Embryonic facial prominence (tissue), 1 donor: ENCODE data around the gene ME2.
"Not testable (repeated sequence)": the region's sequence is repeated elsewhere in the genome, so short reads cannot be mapped to it uniquely, and the experiment has no call there.

ENCODE experiments used
- DNase-seq: peaks from one replicate; pipeline ENCODE4 v3.0.0-alpha.2; 2016; ENCODE audit errors: extremely low spot score

The ME2 gene

DNA sequence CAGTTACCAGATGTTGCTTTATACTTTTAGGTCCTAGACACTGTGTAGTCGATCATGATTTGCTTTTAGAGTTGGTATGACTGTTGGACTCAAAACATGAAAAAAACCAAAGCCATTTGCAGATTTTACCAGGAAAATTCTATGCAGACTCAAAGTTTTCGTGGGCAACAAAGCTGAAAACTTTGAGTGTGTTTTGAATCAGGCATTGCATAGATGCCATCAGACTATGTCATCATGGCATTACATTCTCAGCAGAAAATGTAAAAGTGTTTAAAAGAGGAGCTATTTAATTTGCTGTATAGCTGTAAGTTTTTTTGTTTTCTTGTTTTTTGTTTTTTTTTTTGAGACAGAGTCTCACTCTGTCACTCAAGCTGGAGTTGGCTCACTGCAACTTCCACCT, 45.5 kb downstream of the ME2 start:
- no peak for DNase-seq

DNA sequence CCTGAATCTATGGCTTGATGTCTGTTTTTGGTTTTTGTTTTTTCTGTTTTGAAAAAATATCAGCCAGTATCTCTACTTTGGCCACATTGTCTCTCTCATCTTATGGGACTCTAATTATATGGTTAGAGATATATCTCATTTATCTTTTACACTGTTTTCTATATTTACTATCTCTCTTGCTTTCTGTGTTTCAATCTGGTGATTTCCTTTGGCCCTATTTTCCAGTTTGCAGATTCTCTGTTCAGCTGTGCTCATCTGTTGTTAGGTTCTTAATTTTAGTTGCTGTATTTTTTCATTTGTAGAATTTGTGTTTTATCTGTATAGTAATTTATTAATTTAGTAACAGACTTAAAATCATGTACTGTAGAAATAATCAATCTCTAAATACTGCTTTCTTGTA, 47.6 kb downstream of the ME2 start:
- no peak for DNase-seq

DNA sequence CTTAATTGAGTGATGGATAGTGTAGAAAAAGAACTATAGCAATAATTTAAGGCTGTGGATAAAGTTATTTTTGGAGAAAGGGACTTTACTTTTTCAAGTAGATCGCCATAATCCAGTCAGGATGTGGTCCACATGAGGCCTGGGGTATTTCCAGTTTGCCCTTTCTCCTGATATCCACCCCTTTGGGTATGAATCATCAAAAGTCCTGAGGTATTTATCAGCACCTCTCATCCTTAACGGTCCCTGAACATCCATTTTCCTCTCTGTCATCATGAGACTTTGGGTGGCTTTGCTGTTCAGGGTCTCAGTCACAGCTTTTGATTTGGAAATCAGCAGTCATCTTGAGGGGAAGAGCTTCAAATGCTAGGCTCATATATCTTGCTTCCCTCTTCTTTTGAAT, 49.6 kb downstream of the ME2 start:
- DNase-seq, result no peak

DNA sequence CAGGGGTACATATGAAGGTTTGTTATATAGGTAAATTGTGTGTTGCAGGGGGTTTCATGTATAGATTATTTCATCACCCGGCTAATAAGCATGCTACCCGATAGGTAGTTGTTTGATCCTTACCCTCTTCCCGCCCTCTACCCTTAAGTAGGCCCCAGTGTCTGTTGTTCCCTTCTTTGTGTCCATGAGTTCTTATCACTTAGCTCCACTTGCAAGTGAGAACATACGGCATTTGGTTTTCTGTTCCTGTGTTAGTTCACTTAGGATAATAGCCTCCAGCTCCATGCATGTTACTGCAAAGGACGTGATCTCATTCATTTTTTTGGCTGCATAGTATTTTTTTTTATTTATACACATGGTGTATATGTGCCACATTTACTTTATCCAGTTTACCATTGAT, 54.8 kb downstream of the ME2 start:
- no peak for DNase-seq

DNA sequence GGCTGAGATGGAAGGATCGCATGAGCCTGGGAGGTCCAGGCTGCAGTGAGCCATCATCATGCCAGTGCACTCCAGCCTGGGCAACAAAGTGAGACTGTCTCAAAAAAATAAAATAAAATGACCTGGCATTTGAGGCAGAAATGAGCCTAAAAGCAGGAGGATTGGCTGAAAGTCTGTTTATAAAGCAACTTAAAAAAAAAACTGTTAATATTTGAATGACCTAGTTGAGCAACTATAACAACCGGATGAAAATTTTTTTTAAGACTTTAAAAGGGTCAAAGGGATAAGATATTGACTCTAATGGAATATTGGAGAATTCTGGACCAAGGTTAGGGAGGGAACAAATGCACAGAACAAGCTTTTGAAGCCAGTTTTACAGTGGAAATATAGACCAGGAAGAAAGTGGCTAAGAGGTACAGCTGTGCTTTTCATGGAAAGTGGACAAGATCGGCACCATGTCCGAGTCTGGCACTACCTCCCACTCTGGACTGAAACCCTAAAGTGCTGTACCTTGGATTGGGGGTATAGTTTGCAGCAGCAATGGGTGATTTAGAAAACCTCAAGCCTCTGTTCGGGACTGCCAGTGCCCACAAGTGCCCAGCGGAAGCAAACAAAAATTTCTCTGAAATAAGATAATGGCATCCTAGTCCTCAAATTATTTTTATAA, 55.8 kb downstream of the ME2 start:
- no peak for DNase-seq

DNA sequence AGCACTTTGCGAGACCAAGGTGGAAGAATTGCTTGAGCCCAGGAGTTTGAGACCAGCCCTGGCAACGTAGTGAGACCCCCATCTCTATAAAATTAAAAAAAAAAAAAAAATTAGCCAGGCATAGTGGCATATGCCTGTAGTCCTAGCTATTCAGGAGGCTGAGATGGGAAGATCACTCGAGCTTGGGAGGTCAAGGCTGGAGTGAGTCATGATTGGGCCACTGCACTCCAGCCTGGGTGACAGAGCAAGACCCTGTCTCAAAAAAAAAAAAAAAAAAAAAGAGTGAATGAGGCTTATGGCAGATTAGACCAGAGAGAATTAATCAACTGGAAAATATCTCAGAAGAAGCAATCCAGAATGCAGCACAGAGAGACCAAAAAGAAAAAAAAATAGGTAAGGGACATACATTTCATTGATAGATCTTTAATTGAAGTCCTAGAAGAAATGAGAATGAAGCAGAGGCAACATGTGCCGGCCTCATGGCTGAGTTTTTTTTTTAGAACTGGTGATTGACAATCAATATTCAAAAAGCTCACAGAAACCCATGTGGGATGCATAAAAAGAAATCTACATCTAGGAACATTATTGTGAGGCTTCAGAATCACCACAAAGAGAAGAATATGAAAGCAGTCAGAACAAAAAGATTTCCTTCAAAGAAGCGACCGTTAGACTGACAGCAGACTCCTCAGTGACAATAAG, 56.7 kb downstream of the ME2 start:
- no peak for DNase-seq

DNA sequence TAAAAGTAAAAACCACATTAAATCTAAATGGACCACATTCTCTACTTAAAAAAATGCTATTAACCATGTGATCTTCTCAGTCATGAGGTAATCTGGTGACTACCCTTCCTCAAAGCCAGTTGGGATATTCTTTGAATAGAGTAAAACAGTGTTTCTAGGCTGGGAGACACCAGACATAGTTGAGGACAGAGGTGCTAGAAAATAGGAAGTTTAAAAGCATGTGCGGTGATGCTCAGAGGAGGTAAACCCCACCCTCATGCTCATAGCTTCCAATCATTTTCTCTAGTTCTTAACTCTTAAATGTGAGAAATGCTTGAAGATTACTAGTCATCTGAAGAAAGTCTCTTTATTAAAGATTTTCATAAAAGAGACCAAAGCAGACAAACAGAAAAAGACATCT, 58.3 kb downstream of the ME2 start:
- DNase-seq, result no peak

DNA sequence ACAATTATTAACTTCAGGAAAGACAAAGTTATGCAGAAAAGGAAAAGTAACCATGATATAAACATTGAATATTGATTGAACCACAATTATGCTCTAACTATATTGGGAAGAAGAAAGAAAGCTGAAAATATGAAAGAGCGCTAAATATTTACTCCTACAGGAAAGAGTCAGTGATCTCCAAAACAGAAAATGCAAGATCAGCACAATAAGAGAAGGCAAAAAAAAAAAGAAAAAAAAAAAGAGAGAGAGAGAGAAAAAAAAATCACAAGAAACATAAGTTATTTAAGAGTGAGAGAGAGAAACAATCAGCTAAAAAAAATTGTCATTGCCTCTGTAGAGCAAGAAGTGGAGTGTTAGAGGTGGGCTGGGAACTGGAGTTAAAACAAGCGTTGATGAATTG, 60.0 kb downstream of the ME2 start:
- no peak for DNase-seq

DNA sequence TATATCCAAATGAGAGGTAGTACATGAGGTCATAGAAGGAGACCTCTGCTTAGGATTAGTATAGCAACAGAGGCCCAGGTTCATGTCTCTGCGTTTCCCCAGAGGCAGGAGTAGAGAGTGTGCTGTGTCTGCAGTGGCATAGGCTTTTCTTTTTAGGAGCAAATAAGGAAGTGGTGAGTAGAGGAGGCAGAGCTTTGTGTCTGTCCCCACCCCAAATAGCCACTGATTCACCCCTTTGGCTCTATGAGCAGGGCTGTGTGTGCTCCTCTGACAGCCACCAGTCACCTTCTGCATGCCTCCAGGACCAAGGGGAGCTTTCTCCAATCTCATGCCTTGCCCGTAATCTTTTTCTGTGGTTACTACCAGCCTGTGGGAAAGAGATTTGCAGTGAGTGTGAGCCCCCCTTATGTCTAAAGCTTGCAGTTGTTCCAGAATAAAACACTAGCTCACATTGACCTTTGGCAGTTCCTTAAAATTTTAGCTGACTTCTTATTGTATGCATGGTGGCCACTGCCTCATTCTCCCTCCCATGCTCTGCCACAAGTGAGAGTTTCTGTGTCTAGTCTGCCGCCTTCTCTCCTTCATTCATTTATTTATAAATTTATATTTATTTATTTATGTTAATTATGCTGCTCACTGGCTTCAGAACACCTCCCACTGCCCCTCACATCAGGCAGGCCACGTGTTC, 65.5 kb downstream of the ME2 start:
- DNase-seq, result no peak

DNA sequence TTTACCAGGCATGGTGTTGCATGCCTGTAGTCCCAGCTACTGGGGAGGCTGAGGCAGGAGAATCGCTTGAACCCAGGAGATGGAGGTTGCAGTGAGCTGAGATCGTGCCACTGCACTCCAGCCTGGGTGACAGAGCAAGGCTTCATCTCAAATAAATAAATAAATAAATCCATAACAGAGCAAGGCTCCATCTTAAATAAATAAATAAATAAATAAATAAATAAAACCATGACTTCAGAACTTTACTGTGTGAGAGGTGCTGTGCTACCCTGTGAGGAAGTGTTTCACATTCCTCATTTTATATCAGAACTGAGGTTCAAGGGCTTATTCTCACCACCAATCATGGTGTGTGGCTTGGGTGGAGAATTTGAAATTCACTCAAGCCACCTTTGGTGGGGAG, 67.0 kb downstream of the ME2 start:
- DNase-seq, result not testable (repeated sequence)

DNA sequence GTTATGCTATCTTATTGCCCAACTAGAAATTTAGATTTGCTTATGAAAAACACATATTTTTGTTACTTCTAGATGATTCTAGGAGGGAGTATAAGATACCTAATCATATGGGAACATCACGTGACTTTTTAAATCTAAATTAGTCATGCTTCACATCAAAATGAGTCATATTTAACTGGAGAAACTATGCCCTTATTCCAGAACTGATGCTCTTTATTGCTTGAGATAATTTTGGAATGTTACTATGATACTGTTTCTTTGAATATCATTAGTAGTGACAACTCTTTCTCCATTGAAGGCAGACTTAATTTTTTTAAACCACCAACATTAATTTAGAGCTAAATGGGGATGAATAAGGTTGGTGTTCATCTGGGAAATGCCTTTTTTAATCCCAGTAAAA, 69.0 kb downstream of the ME2 start:
- DNase-seq, result no peak

DNA sequence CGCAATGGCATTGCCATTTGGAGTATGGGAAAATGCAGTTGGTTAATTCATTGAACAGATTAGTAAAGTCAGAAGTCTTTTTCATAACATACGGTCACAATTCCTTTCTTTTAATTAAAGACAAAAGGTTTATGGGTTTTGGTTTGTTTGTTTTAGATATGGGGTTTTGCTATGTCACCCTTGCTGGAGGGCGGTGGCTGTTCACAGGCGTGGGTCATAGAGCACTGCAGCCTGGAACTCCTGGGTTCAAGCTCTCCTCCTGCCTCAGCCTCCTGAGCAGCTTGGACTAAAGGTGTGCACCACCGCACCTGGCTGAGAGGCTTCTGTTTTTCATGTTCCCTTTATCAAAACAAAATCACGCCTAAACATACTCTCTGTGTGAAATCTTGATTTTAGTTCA, 70.3 kb downstream of the ME2 start:
- DNase-seq, result no peak

DNA sequence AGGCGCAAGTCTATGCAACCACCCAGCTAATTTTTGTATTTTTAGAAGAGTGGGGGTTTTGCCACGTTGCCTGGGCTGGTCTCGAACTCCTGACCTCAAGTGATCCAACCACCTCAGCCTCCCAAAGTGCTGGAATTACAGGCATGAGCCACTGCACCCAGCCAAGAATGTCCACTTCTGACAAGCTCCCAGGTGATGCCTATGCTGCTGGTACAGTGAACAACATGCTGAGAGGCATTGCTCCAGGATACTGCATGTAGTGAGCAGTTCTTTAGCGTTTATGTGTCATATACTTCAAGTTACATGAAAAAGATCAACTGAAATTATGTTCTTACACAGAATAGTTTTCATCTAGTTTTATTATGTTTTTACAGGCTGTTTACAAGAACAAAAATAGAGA, 71.7 kb downstream of the ME2 start:
- no peak for DNase-seq

DNA sequence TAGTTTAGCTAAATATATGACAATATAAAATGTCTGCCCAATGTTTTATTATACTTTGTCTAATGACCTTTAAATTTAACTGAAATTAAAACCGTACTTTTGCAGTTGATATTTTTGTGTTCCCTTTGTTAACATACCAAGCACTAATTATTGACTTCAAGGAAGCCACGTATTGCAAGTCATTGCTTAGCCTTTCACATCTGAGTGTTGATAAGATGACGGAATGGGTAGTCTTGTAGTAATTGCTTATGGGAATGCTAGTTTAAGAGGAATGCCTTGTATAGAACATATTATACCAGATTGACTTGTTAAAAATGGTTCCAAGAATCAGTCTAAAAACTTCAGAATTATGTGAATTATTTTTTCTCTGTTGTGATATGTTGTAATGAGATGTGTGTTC, 74.9 kb downstream of the ME2 start:
- no peak for DNase-seq

DNA sequence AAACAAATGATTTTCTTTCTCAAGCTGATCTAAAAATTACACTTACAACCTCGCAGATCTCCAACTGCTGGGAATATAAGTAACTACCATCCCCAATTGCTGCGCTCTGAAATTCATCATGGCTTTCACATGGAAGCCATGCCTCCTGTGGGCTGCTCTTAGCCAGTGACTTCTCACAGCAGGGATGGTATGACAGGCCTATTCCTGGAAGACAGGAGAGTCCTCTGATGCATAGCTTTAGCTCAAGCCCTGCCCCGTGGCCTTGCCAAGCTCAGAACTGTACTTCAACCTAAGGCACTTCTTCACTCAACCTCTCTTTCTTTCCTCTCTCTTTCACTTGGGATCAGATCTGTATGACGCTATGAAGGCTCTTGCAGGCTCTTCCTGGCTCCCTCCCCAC, 76.3 kb downstream of the ME2 start:
- DNase-seq, result no peak

DNA sequence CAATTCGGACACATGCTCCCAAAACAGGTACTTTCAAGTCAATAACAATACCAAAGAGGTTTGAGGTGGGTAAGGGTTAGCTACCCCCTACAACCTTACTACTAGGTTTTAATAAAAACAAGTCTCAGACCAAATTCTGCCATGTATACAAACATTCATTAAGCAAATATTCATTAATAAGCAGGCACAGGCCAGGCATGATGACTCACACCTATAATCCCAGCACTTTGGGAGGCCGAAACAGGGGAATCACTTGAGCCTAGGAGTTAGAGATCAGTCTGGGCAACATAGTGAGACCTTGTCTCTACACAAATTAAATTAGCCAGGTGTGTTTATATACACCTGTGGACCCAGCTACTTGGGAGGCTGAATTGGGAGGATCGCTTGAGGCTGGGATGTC, 77.2 kb downstream of the ME2 start:
- DNase-seq, result no peak

DNA sequence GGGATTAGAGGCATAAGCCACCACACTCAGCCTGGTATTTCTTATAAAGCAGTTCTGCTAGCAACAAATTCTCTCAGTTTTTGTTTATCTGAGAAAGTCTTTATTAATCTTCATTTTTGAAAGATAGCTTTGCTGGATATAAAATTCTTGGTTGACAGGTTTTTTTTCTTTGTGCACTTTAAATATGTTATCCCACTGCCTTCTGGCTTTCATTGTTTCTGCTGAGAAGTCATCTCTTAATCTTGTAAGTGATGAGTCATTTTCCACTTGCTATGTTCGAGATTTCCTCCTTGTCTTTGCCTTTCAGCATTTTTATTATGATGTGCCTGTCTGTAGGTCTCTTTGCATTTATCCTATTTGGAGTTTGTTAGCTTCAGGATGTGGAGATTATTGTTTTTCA, 83.1 kb downstream of the ME2 start:
- no peak for DNase-seq

DNA sequence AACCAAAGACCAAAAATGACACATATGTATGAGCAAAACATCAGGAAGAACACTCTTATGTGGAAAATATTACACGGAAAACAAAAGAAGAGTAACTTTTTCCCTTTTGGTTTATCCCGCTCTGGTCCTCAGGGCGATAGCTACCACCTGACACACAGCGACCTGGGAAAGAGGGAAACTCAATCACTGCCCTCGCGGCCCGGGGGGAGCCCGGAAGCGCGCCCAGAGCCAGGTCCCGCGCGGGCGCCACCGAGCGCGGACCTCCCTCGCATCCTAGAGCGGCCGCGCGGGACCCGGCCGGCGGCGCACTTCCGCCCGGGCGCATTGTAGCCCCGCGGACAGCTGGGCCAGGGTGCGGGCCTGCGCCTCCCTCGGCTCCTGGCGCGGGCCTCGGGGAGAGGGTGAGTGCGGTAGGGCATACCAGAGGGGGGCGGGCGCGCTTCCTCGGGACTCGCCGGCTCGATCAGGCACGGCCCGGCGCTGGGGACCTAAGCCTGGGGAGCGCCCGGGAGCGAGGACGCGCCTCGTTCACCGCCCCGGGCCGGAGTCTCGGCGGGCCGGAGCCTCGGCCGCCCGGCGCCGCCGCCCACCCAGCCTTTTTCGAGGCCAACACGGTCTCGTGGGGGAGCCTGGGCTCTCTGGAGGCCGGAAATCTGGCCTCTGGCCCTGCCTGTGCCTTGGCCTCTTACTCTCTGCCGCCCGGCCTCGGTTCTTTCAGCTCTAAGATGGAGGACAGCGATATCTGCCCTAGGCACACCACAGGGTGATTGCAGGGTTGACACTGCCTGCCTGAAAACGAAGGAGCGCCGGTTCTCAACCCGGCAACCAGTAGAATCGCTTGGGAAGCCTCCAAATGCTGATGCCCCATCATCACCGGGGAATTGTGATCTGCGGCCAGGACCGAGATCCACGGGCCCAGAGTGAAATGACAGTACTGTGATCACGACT, 89.1 kb downstream of the ME2 start, which contains the start of gene ELAC1:
ELAC1 (plus strand) TSS at position 327 of the 948 bp plus-strand sequence. CDS start 6,365 bp downstream, outside the sequence.
- peak; percentile 30 for DNase-seq

DNA sequence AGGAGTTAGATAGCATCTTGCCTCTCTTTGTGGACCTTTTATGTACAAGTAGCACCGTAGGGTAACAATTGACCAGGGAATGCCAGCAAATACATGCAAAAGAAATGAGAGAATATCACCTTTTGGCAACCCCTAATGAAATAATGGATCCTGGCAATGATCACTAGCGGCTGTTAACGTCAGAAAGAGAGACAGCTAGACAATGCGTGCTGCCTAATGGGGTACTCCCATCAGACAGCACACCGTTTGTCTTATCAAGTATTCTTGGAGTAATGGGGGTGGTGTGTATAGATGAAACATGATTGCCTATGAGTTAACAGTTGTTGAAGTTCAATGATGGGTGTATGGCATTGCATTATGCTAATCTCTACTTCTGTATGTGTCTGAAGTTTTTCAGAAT, 90.5 kb downstream of the ME2 start:
- no peak for DNase-seq

DNA sequence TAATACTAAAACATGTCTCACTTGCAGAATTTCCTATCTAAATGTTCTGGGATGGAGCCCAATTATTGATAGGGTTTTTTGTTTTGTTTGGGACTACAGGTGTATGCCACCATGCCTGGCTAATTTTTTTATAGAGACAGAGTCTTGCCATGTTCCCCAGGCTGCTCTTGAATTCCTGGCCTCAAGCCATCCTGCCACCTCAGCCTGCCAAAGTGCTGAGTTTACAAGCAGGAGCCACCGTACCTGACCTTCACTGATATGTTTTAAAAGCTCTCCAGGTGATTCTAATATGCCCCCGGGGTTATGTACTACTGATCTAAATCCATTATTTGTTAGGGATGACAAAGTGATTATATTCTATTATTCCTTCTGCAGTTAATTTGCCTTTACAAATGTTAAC, 91.1 kb downstream of the ME2 start:
- no peak for DNase-seq

DNA sequence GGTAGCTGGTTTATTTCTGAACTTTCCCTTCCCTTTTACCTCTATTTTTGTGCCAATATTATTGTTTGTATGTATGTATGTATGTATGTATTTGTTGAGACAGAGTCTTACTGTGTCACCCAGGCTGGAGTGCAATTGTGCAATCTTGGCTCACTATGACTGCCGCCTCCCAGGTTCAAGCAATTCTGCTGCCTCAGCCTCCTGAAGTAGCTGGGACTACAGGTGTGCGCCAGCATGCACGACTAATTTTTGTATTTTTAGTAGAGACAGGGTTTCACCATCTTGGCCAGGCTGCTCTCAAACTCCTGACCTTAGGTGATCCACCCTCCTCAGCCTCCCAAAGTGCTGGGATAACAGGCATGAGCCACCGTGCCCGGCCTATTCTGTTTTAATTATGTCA, 93.5 kb downstream of the ME2 start:
- DNase-seq, result not testable (repeated sequence)
